B cell (primary cell): ENCODE results near the gene PLCG2. TPM values are rescaled to one million over a fixed set of nuclear protein-coding genes. Genes with fewer than 3 reads are reported as not detected.

ENCODE experiments used
- ATAC-seq: fragments of 200-7000 bp; cut with Tn5 transposase; one replicate; pipeline ENCODE4 v1.10.0; 2021; ENCODE audit warnings: low read depth, mild to moderate bottlenecking, moderate number of reproducible peaks, moderate library complexity
- CTCF ChIA-PET: fragments of 350-600 bp; sonication (Branson Sonifier 250); formaldehyde crosslinking; loops from one replicate; lab custom pipeline; 2021; ENCODE audit warnings: antibody characterized with exemption, inconsistent platforms; lab: Charles Lee
- POLR2A ChIA-PET: fragments of 350-600 bp; sonication (Branson Sonifier 250); formaldehyde crosslinking; loops from one replicate; lab custom pipeline; 2021; ENCODE audit warnings: antibody characterized with exemption; lab: Charles Lee
- DNase-seq: peaks from one replicate; pipeline ENCODE4 v3.0.0; 2013
- H2AFZ ChIP-seq: 2 replicates; pipeline ENCODE4 v1.6.1; 2012; ENCODE audit warnings: mild to moderate bottlenecking, low read depth, low read length; ENCODE audit not compliant: insufficient read depth, poor library complexity, severe bottlenecking
- H3K27ac ChIP-seq, 2 donors: 1 replicate in 1 of 2; 2 replicates in 1 of 2; pipeline ENCODE4 v1.5.1; 2012 to 2013; ENCODE audit warnings: low read length in 2 of 2, mild to moderate bottlenecking in 2 of 2, moderate library complexity in 1 of 2
- H3K27me3 ChIP-seq, 4 experiments: fragments of 200-600 bp in 1 of 4; sonication (generic) in 1 of 4; replicated peaks in 1 of 4; 1 replicate in 2 of 4; 2 replicates in 2 of 4; pipeline versions ENCODE4 v1.6.1 to v1.7.0; 2013 to 2016; ENCODE audit warnings: low read length in 3 of 4, mild to moderate bottlenecking in 2 of 4, mixed read lengths in 1 of 4, moderate library complexity in 1 of 4; ENCODE audit not compliant: insufficient read depth in 4 of 4, control insufficient read depth in 3 of 4; ENCODE audit errors: control extremely low read depth in 1 of 4
- H3K36me3 ChIP-seq, 2 experiments: replicated peaks in 1 of 2; 1 replicate in 1 of 2; 2 replicates in 1 of 2; pipeline versions ENCODE4 v1.6.1 to v1.7.1; 2013; ENCODE audit warnings: low read length in 1 of 2; ENCODE audit not compliant: insufficient read depth in 2 of 2, control insufficient read depth in 1 of 2; ENCODE audit errors: control extremely low read depth in 1 of 2, extremely low read depth in 1 of 2
- H3K4me1 ChIP-seq, 2 donors: fragments of 200-600 bp in 1 of 2; sonication (generic) in 1 of 2; 1 replicate in 1 of 2; 2 replicates in 1 of 2; pipeline versions ENCODE4 v1.5.1 to v1.6.1; 2013 to 2017; ENCODE audit warnings: low read length in 2 of 2; ENCODE audit not compliant: control insufficient read depth in 2 of 2, insufficient read depth in 2 of 2
- H3K4me2 ChIP-seq: replicated peaks from 2 replicates; pipeline ENCODE3; 2012; ENCODE audit warnings: mild to moderate bottlenecking, low read depth, low read length; ENCODE audit not compliant: poor library complexity, severe bottlenecking
- H3K4me3 ChIP-seq, 5 experiments: fragments of 200-600 bp in 1 of 5; sonication (generic) in 1 of 5; 1 replicate in 3 of 5; 2 replicates in 2 of 5; pipeline versions ENCODE4 v1.5.1 to v1.7.0; 2011 to 2016; ENCODE audit warnings: low read length in 4 of 5, mild to moderate bottlenecking in 4 of 5, low read depth in 2 of 5, control low read depth in 1 of 5, moderate library complexity in 1 of 5; ENCODE audit not compliant: insufficient read depth in 1 of 5; ENCODE audit errors: control extremely low read depth in 1 of 5, extremely low read depth in 1 of 5
- H3K79me2 ChIP-seq: fragments of 200-600 bp; sonication (generic); one replicate; pipeline ENCODE4 v1.6.0; 2016; ENCODE audit warnings: low read length; ENCODE audit not compliant: control insufficient read depth, insufficient read depth
- H3K9ac ChIP-seq: fragments of 200-600 bp; sonication (generic); 2 replicates; pipeline ENCODE4 v1.6.1; 2017; ENCODE audit warnings: mild to moderate bottlenecking, low read length, moderate library complexity
- H3K9me3 ChIP-seq, 3 donors: one replicate each; pipeline versions ENCODE4 v1.6.1 to v1.7.1; 2013; ENCODE audit warnings: low read length in 2 of 3; ENCODE audit not compliant: control insufficient read depth in 2 of 3, insufficient read depth in 1 of 3; ENCODE audit errors: control extremely low read depth in 1 of 3
- H4K20me1 ChIP-seq: 2 replicates; pipeline ENCODE4 v1.6.0; 2012; ENCODE audit warnings: mild to moderate bottlenecking, low read length; ENCODE audit not compliant: insufficient read depth, control insufficient read depth, poor library complexity, severe bottlenecking
- H3K27ac Mint-ChIP-seq: one replicate; pipeline ENCODE4 v1.8.0; 2021; ENCODE audit warnings: mixed read lengths
- H3K27me3 Mint-ChIP-seq: one replicate; pipeline ENCODE4 v1.8.0; 2021; ENCODE audit warnings: mixed read lengths
- H3K4me1 Mint-ChIP-seq: one replicate; pipeline ENCODE4 v1.8.0; 2021; ENCODE audit warnings: mixed read lengths
- H3K4me3 Mint-ChIP-seq: one replicate; pipeline ENCODE4 v1.8.0; 2021; ENCODE audit warnings: mixed read lengths
- H3K9me3 Mint-ChIP-seq: one replicate; pipeline ENCODE4 v1.8.0; 2022; ENCODE audit warnings: mixed read lengths; ENCODE audit not compliant: insufficient read depth
- EZH2 ChIP-seq: IDR thresholded peaks from 2 replicates; pipeline ENCODE4 v1.6.1; 2012; ENCODE audit warnings: borderline replicate concordance, low read depth, mild to moderate bottlenecking, moderate library complexity, low read length; ENCODE audit not compliant: insufficient read depth, poor library complexity, severe bottlenecking
- WGBS: methylation state at CpG from one replicate; pipeline ENCODE4 v1.1.5; 2013; ENCODE audit warnings: missing lambda C conversion rate; ENCODE audit not compliant: insufficient coverage; 5-methylcytosine and 5-hydroxymethylcytosine counted together
- intact Hi-C: fragments of 100-400 bp; cut with micrococcal nuclease; formaldehyde crosslinking; loops from one replicate; pipeline ENCODE4 v1.10.0; 2022
- polyA plus RNA-seq: library from polyadenylated mRNA; depleted of rRNA; stranded (reverse); fragments of >200 nt; gene quantifications from 2 replicates; pipeline ENCODE4 v1.2.3, GENCODE V29; 2012
- total RNA-seq, 2 donors: library from RNA; stranded (reverse); fragments of 120-200 nt in 1 of 2; gene quantifications; 1 replicate in 1 of 2; 2 replicates in 1 of 2; pipeline versions ENCODE4 v1.2.3 to v1.2.4, GENCODE V29; 2013 to 2022
- TF ChIP-seq, protein P1 (sequence below): fragments of 200-600 bp; IDR thresholded peaks from one replicate; pipeline ENCODE4 v1.8.0; 2022; ENCODE audit warnings: antibody characterized with exemption, mild to moderate bottlenecking

Gene PLCG2
- total and polyA plus RNA-seq, 2 donors (not counting 1 experiment from before 2014, with no cell fraction given), result 194 to 812 TPM

DNA sequence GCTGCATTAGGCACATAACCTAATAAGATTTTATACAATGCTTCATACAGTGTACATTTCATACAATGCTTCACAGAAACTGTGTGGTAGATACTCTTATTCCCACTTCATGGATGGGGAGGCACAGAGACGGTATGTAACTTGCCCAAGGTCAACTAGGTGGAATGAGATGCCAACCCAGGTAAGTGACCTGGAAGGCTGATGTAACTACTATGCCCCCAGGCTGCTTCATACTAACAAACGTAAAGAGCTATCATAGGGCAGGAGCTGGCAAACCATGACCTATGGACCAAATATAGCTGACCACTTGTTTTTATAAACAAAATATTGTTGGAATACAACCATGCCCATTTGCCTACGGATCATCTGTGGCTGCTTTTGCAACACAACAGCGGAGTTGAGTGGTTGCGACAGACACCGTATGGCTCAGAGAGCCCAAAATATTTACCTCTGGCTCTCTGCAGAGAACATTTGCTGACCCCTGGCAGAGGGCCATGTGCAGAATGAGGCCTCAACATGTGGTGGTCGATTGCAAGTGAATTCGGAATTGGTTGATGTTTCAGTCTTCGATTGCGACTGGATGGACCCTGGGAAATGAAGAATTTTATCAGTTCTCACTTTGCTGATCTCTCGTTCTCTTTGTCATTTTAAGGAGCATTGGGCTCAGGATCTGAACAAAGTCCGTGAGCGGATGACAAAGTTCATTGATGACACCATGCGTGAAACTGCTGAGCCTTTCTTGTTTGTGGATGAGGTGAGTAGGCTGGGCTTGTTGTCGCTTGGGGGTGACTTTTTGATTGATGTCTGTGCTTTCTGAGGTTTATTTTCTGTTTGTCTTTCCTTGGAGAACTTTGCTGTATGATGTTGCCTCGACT, 109.7 kb downstream of the PLCG2 start:
- Mint-ChIP-seq H3K4me3 (no peak overlapping the region), H3K27ac (peak overlapping the region; percentile 26), H3K27me3 (no peaks in the 10 kb centered on the region), H3K4me1 (peaks cover 4% of the 10 kb centered on the region), H3K9me3 (no peaks in the 10 kb centered on the region)
- Histone ChIP-seq H3K27ac (no peak overlapping the region), H2AFZ (no peak overlapping the region), H3K9me3 (no peaks in the 10 kb centered on the region), H3K27me3 (no peaks in the 10 kb centered on the region), H4K20me1 (peaks cover 63% of the 10 kb centered on the region), H3K4me1 (no peaks in the 10 kb centered on the region), H3K79me2 (peaks cover 54% of the 10 kb centered on the region), H3K36me3 (peaks cover 0 to 84% of the 10 kb centered on the region in 2 experiments), H3K4me3 (no peak overlapping the region), H3K4me2 (no peak overlapping the region), H3K9ac (no peak overlapping the region)
- CTCF ChIA-PET, result interaction anchor here (0.6 to 9.8 kb wide), 10 partner anchors 9 to 521 kb away, joined by 3 to 90 read pairs (median 3); no protein-coding TSS in a partner anchor
- no peak for TF ChIP-seq EZH2
- TF ChIP-seq, protein P1, sequence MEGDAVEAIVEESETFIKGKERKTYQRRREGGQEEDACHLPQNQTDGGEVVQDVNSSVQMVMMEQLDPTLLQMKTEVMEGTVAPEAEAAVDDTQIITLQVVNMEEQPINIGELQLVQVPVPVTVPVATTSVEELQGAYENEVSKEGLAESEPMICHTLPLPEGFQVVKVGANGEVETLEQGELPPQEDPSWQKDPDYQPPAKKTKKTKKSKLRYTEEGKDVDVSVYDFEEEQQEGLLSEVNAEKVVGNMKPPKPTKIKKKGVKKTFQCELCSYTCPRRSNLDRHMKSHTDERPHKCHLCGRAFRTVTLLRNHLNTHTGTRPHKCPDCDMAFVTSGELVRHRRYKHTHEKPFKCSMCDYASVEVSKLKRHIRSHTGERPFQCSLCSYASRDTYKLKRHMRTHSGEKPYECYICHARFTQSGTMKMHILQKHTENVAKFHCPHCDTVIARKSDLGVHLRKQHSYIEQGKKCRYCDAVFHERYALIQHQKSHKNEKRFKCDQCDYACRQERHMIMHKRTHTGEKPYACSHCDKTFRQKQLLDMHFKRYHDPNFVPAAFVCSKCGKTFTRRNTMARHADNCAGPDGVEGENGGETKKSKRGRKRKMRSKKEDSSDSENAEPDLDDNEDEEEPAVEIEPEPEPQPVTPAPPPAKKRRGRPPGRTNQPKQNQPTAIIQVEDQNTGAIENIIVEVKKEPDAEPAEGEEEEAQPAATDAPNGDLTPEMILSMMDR, result no peak
- 97% methylated on average over 14 of the region's 16 CpGs for WGBS
- POLR2A ChIA-PET, result no interaction called here
- DNase-seq (no peak), ATAC-seq (no peak)
- intact Hi-C loops, result loop anchor here (5.0 kb wide), 1 partner anchor 521 kb away; no protein-coding TSS in a partner anchor
